NB4 (cell line): Measurements from ENCODE around the gene KCNK18.

Experiments used
- DNase-seq: peaks from one replicate; pipeline ENCODE4 v3.0.0; 2010; ENCODE audit warnings: low read depth
- H3K4me3 ChIP-seq: one replicate; pipeline ENCODE4 v1.5.1; 2011; ENCODE audit warnings: mild to moderate bottlenecking, low read depth, low read length, moderate library complexity
- MYC ChIP-seq: IDR thresholded peaks from 2 replicates; pipeline ENCODE4 v1.6.1; 2011; ENCODE audit warnings: low read depth, low read length
- POLR2A ChIP-seq: IDR thresholded peaks from 2 replicates; pipeline ENCODE4 v1.6.1; 2011; ENCODE audit warnings: mild to moderate bottlenecking; ENCODE audit not compliant: insufficient read length; ENCODE audit errors: extremely low read depth
- TF ChIP-seq, protein P1 (sequence below): IDR thresholded peaks from one replicate; pipeline ENCODE4 v1.5.1; 2012; ENCODE audit warnings: low read depth, low read length
- TF ChIP-seq, protein P2 (sequence below): IDR thresholded peaks from 2 replicates; pipeline ENCODE4 v1.6.1; 2011; ENCODE audit warnings: low read depth, low read length

KCNK18 gene

GRCh38 chr10:117256910-117257309, 59.6 kb downstream of the KCNK18 start:
- no peak for DNase-seq
- no peak overlapping the region for H3K4me3 ChIP-seq
- TF ChIP-seq MYC, result no peak
- no peak for TF ChIP-seq POLR2A
- TF ChIP-seq, protein P1, sequence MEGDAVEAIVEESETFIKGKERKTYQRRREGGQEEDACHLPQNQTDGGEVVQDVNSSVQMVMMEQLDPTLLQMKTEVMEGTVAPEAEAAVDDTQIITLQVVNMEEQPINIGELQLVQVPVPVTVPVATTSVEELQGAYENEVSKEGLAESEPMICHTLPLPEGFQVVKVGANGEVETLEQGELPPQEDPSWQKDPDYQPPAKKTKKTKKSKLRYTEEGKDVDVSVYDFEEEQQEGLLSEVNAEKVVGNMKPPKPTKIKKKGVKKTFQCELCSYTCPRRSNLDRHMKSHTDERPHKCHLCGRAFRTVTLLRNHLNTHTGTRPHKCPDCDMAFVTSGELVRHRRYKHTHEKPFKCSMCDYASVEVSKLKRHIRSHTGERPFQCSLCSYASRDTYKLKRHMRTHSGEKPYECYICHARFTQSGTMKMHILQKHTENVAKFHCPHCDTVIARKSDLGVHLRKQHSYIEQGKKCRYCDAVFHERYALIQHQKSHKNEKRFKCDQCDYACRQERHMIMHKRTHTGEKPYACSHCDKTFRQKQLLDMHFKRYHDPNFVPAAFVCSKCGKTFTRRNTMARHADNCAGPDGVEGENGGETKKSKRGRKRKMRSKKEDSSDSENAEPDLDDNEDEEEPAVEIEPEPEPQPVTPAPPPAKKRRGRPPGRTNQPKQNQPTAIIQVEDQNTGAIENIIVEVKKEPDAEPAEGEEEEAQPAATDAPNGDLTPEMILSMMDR, result no peak
- TF ChIP-seq, protein P2, sequence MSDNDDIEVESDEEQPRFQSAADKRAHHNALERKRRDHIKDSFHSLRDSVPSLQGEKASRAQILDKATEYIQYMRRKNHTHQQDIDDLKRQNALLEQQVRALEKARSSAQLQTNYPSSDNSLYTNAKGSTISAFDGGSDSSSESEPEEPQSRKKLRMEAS, result no peak

GRCh38 chr10:117257721-117258120, 60.4 kb downstream of the KCNK18 start:
- no peak overlapping the region for H3K4me3 ChIP-seq
- DNase-seq, result no peak
- TF ChIP-seq POLR2A (no peak), MYC (no peak)
- TF ChIP-seq, protein P1, result no peak

GRCh38 chr10:117259279-117259678, 62.0 kb downstream of the KCNK18 start:
- TF ChIP-seq POLR2A (no peak), MYC (no peak)
- TF ChIP-seq, protein P2, result no peak
- TF ChIP-seq, protein P1, result no peak
- DNase-seq, result peak; percentile 35
- no peak overlapping the region for H3K4me3 ChIP-seq
